Measurements from ENCODE around the gene TIMMDC1.

GRCh38 chr3:119570229-119570628 is 71.9 kb downstream of the TIMMDC1 start:
- no peak for TF ChIP-seq CTCF (conservative IDR thresholded peaks at IDR 0.05; ENCODE audit: low read depth, low read length)
- no peak for TF ChIP-seq EZH2 (IDR thresholded peaks at IDR 0.05; ENCODE audit: borderline replicate concordance, low read depth, low read length, poor library complexity, severe bottlenecking)

All from A673 (cell line).